GM19467 (cell line): ENCODE results near the gene IDUA.
"Not testable (repeated sequence)": the region's sequence is repeated elsewhere in the genome, so short reads cannot be mapped to it uniquely, and the experiment has no call there.

Source experiments
- ATAC-seq: cut with Tn5 transposase; IDR thresholded peaks from one replicate; pipeline ENCODE4 v1.9.1; 2021; ENCODE audit warnings: mild to moderate bottlenecking, moderate library complexity; ENCODE audit not compliant: unreplicated experiment

The IDUA gene

GRCh38 chr4:1043162-1043561 lies 56.3 kb downstream of the IDUA start:
- ATAC-seq: no peak

- no peak for ATAC-seq
Measured at GRCh38 chr4:1043651-1044468, 57.0 kb downstream of the IDUA start.

GRCh38 chr4:1044469-1045192 lies 57.8 kb downstream of the IDUA start:
- no peak for ATAC-seq

- no peak for ATAC-seq
Measured at GRCh38 chr4:1045193-1045594, 58.4 kb downstream of the IDUA start.

- no peak for ATAC-seq
Measured at GRCh38 chr4:1045595-1046201, 58.9 kb downstream of the IDUA start.

GRCh38 chr4:1046581-1047011 lies 59.8 kb downstream of the IDUA start:
- not testable (repeated sequence) for ATAC-seq

- ATAC-seq: no peak
Measured at GRCh38 chr4:1047106-1047975, 60.5 kb downstream of the IDUA start.

- ATAC-seq: no peak
Measured at GRCh38 chr4:1047976-1048772, 61.3 kb downstream of the IDUA start.

GRCh38 chr4:1048773-1049590 lies 62.1 kb downstream of the IDUA start:
- no peak for ATAC-seq

- no peak for ATAC-seq
Measured at GRCh38 chr4:1049591-1049905, 62.7 kb downstream of the IDUA start.

- ATAC-seq: no peak
Measured at GRCh38 chr4:1050486-1051213, 63.8 kb downstream of the IDUA start.

GRCh38 chr4:1051472-1051871 lies 64.6 kb downstream of the IDUA start:
- no peak for ATAC-seq

GRCh38 chr4:1052231-1052671 lies 65.4 kb downstream of the IDUA start:
- no peak for ATAC-seq

- ATAC-seq: no peak
Measured at GRCh38 chr4:1053080-1053661, 66.3 kb downstream of the IDUA start.

- not testable (repeated sequence) for ATAC-seq
Measured at GRCh38 chr4:1053891-1054290, 67.0 kb downstream of the IDUA start.
